HG02981 (cell line): ENCODE results near the gene CTBP2.
"Not testable (repeated sequence)": the region's sequence is repeated elsewhere in the genome, so short reads cannot be mapped to it uniquely, and the experiment has no call there.

Experiments used
- ATAC-seq: cut with Tn5 transposase; IDR thresholded peaks from one replicate; pipeline ENCODE4 v1.9.1; 2021; ENCODE audit warnings: mild to moderate bottlenecking, moderate library complexity; ENCODE audit not compliant: unreplicated experiment

CTBP2 gene

DNA sequence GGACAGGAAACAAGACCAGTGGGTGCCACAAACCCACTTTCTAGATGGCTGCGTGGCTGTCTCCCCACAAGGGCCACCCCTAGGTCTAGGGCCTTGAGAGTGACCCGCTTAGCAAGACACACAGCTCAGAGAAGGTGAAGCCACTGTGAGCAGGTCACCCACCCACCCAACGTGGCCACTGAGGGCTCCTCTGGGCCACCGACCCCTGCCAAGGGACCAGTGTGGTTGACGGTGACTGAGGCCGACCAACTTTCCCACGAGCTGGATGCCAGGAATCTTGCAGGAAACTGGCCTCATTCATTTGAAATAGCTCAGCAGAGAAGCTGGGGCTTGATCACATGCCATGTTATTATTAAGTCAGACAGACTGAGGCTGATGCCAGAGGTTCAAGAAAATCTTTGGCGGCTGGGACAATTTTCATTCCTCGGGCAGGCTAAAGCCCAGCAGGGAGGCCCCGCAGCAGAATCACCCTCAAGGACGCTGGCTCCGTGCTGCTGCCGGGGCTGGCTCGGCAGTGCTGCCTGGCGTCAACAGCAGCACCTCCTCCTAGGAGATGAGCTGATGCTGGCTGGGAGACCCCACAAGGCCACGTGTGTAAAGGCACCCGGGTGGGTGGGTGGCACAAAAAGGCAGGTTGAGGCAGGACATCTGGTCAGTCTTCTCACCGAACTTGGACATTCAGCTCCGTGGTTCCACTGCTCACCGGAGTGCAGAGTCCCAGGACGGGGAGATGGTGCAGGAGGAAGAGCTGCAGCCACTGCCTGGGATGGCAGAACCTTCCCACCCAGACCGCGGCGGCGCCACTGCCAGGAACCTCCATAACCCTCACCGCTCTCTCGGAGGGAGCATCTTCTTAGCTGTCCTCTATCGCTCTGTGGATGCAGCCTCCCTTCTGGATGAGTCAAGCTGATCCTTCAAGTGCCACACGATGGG, 160.7 kb downstream of the CTBP2 start:
- no peak for ATAC-seq

DNA sequence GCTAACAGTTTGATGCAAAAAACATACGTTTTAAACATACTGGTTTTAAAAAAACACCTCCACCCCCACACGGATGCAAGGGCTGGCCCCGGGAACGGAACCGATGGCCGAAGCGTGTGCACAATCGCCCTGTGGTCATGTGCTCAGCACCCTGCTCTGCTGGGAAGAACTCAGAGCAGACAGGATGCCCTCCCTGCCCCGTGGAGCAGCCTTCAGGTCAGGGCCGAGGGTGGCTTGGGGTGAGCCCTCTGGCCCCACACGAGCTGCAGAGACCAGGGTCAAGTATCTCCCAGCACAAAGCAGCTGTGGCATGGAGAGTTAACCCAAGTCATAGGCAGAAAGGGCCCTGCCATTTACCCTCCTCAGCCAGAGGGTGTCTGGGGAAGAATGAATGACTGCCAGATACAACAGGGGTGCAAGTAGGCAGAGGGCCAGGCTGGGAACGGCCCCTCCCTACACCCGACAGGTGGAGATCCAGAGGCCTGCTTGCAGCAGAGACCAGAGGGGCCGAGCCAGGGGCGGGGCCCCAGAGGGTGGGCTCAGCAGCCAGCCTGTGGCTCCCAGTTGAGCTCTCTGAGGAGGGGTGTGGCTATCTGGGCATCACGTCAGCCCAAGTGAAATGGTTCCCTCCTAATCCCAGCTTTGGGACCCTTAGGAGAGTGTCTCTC, 161.6 kb downstream of the CTBP2 start:
- no peak for ATAC-seq

DNA sequence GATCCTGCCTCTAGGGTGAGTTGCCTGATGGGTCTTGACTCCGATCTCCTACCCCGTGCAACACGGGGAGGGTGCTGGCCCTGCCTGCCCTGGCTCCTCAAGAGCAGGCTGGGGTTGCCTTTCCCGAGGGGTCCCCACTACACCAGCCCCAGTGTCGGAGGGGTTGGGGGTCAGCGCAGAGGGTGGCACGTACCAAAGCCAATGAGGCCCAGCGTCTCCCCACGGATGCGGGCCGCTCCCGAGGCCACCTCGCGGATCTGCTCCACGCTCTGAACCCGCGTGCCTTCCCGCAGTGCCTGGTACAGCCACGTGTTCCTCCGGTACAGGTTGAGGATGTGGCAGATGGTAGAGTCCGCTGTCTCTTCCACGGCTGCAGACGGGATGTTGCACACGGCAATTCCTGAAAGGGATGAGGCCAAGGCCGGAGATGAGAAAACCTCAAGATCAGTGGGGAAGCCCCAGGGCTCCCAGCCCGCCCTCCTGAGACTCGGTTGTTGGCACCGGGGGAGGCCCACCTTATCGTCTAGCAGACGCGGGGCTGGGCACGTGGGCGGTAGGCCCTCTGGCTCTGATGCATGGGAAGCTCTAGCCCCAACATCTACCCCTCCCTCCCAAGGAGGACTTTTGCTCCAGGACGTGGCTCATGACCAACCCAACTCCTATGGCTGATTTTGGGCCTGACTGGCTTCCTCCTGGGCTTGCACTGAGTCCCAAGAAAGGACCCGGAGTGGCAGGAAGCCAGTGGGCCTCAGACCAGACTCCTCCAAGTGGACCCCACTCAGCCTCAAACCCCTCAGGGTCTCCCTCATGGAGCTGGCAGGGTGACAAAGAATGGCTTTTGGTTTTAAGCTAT, 162.4 kb downstream of the CTBP2 start:
- no peak for ATAC-seq

DNA sequence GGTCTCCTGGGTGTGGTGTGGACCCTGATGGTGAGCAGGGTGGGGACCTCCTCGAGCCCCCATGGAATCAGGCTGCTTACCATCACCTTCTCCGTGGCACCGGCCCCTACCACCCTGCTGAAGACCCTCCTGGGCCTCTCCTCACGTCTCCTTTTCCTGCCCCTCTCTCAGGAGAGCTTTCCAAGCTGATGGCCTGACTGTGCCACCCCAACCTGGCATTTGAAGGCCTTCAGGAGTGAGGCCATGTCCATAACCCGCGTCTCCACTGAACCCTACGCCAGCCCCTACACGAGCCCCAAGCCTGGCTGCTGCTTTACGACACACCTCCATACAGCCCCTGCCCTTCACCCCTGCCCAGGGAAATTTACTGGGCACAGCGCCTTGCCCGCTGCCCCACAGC, 163.1 kb downstream of the CTBP2 start:
- no peak for ATAC-seq

DNA sequence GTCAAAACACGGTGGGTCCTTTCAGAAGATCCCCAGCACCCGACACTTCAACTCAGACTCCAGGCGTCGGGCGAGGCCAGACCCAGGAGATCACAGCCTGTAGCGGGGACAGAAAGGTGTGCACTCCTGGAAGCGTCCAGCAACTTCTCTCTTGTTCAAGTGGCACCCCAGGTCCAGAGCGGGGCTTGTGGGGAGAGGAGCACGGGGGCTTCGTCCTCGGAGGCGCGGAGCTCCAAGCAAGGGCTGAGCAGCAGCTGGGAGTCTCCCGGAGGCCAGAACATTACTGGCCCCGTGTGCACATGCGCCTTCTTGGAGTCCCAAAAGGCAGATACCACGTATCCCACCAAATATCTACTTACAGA, 163.5 kb downstream of the CTBP2 start:
- no peak for ATAC-seq

DNA sequence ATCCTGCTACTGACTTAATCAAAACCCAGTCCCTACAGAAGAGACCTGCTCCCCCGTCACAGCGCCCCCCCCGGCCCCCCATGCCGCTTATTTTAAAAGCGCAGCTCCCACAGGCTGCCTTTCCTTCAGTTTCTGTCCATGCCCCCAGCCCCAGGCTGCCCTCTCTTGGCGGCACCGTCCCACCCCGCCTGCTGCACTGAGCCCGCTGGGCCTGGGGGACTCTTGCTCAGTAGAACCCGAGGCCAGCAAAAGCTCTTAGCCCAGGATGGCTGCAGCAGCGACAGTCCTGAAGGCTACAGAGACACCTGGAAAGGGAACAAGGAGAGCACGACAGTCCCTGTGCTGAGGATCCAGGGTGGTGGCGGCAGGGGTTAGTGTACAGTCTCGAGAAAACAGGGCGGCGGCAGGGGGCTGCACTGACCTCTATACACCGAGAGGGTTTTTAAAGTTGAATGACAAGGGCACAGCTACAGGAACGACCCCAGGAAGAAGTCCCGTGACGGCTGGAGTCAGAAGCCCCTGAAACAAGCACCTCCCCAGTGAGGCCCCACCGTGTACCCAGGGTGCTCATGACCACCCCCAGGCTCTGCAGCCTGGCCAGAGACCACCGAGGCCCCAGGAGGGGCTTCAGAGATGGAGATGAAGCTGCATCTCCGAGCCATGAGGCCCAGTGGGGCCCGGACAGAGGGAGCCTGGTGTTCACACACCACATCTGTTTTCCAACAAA, 164.1 kb downstream of the CTBP2 start:
- ATAC-seq: no peak

DNA sequence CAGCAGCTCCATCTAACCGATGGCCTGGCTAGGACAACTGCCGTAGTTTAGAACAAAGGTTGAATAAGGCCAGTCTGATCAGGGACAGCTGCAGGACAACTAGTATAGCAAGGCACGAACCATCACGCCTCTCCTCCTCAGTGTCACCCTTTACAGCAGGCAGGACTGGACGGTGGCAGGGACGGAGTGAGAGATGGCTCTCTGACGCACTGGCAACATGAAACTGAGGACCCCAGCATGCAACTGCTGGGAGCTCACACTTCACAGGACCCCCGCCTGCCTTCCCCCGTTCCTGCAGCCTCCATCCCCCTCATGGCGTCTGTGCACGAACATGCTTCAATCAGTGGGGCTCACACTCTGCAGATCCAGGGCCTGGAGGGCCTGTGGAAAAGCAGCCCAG, 164.8 kb downstream of the CTBP2 start:
- ATAC-seq: no peak

DNA sequence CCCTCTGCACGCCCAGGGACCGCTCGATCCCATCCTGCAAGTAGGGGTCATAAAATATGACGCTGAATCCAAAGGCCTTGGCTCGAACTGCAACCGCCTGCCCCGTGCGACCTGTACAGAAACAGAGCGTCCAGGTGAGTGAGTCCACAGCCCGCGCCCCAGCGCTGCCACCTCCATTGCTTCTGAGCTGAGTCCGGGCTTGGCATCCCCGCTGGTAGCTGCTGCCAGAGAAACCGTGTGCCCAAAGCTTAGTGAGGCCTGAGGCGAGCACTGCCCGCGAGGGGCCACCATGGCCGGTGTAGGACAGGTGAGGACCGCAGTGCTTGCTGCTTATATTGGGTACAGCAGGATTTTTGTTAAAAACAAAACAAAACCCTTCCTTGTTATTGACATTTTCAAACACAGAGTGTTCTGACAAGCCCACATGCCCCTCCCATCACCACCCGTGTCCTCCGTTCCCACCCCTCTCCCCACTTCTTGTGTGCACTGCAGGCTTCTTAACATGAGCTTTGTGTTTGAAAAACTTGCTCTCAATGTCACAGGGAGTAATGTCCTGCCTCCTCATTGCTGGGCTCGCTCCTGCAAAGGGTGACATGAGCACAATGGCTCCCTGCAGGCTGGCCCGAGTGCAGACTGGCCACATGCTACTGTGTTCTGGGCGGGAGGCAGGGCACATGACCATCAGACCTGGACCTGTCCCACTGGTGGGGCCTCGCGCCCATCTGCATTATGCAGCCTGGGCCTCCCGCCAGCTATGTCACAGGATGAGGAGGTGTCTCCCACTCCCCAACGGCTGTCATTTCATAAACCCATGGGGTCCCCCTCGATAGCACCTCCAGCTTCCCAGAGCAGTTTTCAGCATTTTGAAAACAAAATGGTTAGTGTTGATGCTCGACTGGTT, 165.5 kb downstream of the CTBP2 start:
- ATAC-seq: no peak

DNA sequence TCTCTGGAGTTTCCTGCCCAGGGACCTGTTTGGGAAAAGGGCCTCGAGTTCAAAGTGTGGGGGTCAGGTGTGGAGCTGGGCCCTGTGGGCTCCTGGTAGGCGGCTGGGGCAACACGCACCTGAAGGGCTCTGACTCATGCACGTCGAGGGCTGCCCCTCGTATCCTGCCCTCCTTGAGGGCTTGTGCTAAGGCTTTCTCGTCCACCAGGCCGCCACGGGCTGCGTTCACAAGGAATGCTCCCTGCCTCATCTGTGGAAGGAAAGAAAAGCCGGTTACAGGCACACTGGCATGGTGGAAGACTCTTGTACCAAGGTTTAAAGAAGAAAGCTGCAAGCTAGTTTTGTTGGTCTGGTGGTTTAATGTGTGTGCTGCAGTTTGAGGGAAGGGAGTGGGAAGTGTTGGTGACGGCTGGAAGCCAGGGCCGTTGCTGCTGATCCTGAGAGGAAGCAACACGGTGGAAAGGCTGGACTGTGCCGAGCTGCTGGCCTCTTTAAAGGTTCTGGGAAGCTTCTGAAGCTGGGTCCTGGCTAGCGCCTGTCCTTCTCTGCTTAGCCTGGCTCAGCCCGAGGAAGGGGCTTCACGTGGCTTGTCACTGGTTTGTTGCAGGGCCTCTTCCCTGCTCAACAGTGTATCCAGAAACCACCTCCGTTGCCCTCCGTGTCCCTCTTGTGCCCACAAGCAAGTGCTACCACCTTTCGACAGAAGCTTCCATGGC, 166.5 kb downstream of the CTBP2 start:
- no peak for ATAC-seq

DNA sequence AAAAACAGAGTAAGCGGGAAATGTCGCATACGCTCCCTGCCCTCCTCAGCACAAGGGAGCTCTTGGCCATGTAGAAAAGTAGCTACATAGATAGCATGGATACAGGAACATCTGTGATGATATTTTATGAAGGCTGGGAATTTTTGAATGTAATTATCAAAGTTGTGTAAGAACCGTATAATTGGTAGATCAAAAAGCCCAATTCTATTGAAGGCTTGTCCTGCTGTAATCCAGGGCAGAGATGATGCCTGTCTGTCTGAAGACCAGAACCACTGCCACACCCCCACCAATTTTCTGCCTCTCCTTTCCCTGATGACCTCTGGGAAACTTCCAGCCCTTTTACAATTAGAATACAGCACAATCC, 167.0 kb downstream of the CTBP2 start:
- no peak for ATAC-seq

DNA sequence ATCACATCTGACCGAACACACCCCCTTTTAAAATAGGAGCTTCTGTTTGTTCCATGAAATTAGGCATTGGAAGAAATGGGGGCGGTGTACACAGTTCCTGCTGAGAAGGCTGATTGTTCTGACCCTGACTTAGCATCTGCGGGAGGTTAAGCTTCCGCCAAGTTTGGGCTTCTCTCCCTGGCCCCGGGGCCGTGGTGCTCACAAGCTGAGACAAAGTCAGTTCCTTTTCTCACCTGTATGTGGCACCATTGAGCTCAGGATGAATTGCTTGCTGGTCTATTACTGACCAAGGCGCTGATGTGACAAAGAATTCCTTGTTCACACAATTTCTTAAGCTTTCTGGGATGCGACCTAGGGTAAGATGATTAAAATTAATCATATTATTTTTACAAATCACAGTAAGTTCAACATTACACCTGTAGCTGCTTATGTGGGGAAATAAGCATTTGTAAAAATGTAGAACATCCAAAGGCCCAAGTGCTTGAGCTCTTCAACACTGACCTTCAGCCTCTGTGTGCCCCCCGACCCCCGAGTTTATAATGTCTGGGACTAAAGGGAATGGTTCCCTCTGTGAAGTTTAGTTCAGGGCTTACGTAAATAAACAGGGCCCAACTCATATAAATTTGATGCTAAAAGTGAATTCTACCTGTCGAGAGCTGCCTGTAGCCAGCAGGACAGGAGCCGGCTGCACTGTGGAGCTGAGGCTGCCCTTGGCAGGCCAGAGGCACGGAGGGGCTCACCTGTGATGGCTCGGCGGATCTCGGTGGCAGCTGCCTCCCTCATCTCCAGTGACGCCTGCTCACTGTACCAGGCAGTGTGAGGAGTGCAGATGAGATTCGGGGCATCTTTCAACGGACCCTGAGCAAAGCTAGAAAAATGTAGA, 167.7 kb downstream of the CTBP2 start:
- ATAC-seq: no peak

DNA sequence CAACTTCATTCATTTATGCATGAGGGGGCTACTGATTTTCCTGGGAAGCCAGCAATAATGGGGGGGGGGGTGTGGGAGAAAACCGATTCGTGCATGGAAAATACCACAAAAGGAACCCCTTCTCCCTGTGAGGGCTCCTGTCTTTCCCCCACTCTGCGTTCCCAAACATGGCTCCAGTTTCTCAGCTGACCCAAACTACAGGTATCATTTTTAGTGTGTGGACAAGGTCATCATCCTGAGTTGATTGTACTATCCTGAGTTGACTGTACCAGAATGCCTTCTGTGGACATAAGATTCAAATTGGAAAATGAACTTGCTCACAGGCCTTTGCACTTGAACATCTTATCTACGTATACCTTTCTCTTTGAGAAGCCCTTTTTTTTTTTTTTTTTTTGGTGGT, 168.5 kb downstream of the CTBP2 start:
- ATAC-seq: no peak

DNA sequence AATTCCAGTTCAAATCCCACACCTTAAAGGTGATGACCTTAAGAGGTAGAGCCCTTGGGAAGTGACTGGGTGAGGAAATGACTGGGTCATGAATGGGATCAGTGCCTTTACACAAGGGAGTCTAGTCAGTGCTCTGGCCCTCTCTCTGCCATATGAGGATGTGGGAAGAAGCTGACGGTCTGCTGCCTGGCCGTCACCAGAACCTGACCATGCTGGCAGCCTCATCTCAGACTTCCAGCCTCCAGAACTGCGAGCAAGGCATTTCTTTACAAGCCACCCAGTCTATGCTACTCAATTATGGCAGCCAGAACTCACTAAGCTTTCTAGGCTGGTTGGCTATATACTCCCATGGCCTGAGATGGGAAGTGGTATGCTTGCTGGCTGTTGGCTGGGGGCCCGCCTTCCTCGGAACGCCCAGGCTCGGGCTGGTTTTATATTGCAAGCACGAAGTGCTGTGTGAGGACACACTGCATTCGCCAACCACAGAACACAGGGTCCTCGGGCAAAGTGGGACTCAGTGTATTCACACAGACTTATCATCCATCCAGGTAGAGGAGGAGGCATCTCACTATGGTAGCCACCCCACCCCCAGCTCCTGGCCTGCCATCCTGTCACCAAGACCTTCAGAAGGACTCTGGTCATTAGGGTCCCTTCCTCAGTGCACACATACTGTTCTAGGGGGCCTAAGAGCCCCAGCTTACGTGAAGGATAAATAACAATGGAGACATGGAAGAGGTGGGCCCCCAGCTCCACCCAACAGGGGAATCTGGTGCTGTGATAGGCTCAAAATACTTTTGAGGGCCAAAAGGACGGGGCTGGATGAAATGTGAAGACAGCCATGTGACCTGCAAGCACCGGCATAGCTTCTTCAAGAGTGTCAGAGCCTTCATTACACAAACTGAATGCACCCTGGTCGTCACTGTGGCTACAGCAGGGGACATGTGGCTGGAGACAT, 169.4 kb downstream of the CTBP2 start:
- no peak for ATAC-seq

DNA sequence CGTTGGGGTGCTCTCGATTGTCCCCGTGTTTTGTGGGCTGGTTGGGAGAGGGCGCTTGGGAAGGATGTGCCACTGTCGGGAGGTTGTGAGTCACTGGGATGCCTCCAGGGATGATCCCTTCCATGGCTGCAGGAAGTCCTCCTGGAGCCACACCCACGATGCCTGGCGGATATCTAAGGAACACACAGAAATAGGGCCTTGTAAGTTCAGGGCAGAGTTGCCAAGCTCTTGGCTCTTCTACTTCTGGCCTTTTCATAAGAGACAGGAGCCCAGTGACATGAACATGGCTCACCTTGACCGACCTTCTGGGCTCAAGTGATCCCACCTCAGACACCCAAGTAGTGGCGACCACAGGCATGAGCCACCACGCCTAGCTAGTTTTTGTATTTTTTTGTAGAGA, 170.8 kb downstream of the CTBP2 start:
- ATAC-seq: no peak

DNA sequence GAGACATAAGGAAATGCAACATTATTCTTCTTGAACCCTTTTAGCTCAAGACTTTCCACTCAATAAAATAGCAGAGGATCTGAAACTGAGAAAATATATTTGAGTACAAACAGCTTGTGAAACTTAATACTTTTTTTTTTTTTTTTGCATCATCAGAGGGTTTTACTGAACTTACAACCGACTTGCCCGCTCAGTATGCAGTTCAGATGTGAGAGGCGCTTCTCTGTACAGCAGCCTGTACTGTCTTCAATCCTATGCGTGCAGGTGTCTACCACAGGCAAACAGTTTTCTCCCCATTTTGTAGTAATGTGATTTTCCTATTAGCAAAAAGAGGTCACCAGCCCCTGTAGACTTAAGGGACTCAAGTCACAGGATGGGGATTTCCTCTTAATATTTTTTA, 171.6 kb downstream of the CTBP2 start:
- ATAC-seq: not testable (repeated sequence)

DNA sequence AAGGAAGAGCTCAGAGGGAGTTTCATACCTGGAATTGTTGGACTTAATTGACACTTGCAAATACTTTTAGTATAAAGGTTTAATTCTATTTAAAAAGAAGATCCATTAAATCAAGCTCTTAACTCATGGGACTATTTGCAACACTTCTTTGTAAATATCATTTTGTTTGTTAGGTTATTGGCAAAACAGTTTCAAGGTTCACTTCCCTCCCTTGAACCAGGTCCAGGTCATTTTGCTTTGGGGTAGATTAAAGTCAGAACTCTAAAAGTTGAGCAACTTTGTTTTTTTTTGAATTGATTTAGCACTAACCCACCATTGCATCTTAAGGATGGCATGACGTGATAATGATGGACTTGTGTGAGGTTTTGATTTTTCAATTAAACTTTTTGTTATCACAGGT, 172.6 kb downstream of the CTBP2 start:
- no peak for ATAC-seq

DNA sequence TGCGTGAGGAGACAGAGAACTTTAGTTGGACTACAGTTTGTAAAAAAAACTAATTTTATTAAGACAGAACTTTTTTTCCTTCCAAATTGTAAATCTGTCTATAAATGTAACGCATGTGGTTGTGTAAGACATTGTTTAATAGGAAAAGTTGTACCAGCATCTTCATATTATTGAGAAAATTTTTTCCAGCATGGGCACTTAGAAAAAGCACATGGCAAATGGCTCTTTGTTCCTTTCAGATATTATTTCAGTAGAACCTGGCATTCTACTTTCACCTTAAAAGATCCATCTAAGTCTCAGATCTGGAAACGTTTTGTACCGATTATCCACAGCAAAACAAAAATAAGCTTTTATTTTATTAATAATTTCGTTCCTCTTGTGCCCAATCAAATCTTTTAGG, 175.2 kb downstream of the CTBP2 start:
- no peak for ATAC-seq
